ENCODE measurements around the gene NDST1.

Gene NDST1

DNA sequence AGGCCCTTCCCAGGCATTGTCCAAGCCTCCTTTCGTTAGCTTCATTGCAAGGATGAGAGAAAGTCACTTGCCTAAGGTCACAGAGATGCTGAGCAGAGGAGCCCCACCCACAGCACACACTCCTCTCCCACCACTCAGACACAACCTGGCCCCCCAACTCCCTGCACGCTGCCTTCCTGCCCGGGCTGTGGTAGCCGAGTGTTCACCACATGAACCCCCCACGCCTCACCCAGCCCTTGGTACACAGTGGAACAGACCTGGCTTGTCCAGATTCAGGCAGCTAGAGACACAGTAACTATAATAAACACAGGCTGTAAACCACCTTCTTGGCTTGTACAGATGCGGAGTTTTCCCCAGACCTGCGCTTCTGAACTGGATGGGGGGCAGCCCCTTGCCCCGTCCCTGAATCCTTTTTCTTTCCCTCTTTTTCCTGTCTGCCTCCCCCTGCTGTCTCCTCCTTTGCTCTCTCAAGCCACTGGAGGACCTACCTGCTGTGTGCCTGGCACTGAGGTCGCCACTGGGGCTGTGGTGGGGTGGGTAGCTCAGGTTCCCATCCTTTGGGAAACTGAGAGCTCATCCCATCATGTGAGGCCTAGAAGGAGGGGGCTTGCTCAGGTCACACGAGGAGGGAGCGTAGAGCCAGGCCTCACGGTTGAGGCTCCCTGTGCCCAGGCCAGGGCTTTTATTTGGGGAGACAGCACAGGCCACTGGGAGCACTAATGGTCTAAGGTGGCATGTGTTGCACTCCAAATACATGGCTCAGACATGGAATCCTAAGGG is 76.8 kb downstream of the NDST1 start:
- no peak for DNase-seq (ENCODE audit: extremely low spot score)
- ChIA-PET POLR2A (no interaction called here), CTCF (interaction anchor here (0.5 to 0.8 kb wide), 2 partner anchors 71 to 317 kb away, joined by 3 read pairs; no protein-coding TSS in a partner anchor)
- TF ChIP-seq L3MBTL2 (conservative IDR thresholded peaks at IDR 0.05) (no peak), FOXK2 (IDR thresholded peaks at IDR 0.05) (no peak), LEF1 (IDR thresholded peaks at IDR 0.05; ENCODE audit: borderline replicate concordance) (no peak)

DNA sequence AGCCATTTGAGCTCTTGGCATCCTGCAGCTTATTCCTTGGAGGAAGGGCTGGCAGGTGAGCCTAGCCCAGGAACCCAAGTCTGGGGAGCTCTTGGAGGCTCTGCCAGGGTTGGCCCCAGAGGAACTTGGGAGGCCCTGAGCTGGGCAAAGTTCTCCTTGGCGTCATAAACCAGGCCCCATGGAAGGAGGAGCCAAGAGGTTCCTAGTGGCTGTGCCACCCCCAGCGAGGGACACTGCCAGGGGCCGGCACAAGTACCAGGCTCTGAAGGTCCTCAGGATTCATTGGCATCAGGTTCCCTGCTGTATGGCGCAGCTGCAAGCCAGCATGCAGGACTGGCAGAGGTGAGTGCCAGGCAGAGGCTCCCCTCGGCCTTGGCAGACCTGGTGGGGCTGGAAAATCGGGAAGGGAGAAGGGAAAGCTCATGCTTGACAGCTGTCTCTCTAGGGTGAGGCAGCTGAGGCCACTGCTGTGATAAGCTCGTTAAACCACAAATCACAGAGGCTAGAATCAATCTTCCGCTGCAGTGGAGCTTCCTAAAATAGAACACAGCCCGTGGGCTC is 77.9 kb downstream of the NDST1 start:
- ChIA-PET CTCF (interaction anchor here (0.5 to 0.8 kb wide), 2 partner anchors 70 to 318 kb away, joined by 3 read pairs; no protein-coding TSS in a partner anchor), POLR2A (no interaction called here)
- TF ChIP-seq CTBP1 (IDR thresholded peaks at IDR 0.05; ENCODE audit: borderline replicate concordance) (no peak), FOXK2 (IDR thresholded peaks at IDR 0.05) (no peak), SUZ12 (IDR thresholded peaks at IDR 0.05) (no peak), FOXM1 (IDR thresholded peaks at IDR 0.05; ENCODE audit: borderline replicate concordance) (no peak), NFRKB (IDR thresholded peaks at IDR 0.05) (no peak), LEF1 (IDR thresholded peaks at IDR 0.05; ENCODE audit: borderline replicate concordance) (no peak), SP1 (IDR thresholded peaks at IDR 0.05) (no peak), BHLHE40 (IDR thresholded peaks at IDR 0.05; ENCODE audit: borderline replicate concordance) (no peak)
- no peak for DNase-seq (ENCODE audit: extremely low spot score)

DNA sequence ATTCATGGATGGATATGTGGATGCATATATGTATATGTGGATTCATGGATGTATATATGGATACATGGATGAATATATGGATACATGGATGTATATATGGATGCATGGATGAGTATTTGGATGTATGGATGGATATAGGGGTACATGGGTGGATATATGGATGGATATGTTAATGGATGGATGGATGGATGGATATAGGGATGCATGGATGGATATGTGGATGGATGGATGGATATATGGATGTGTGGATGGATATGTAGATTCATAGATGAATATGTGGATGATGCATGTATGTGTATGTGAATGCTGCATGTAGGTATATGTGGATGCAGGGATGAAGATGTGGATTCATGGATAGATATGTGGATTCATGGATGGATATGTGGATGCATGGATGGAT is 79.1 kb downstream of the NDST1 start:
- POLR2A ChIA-PET: no interaction called here
- CTCF ChIA-PET: no interaction called here
- DNase-seq (ENCODE audit: extremely low spot score): no peak
- TF ChIP-seq PKNOX1 (IDR thresholded peaks at IDR 0.05) (no peak), SUZ12 (IDR thresholded peaks at IDR 0.05) (no peak), BHLHE40 (IDR thresholded peaks at IDR 0.05; ENCODE audit: borderline replicate concordance) (no peak), ARNT (IDR thresholded peaks at IDR 0.05) (no peak), FOXM1 (IDR thresholded peaks at IDR 0.05; ENCODE audit: borderline replicate concordance) (no peak), HDGF (IDR thresholded peaks at IDR 0.05; ENCODE audit: borderline replicate concordance) (no peak)

- TF ChIP-seq FOXM1 (IDR thresholded peaks at IDR 0.05; ENCODE audit: borderline replicate concordance) (no peak), PKNOX1 (IDR thresholded peaks at IDR 0.05) (no peak), NFRKB (IDR thresholded peaks at IDR 0.05) (no peak), BHLHE40 (IDR thresholded peaks at IDR 0.05; ENCODE audit: borderline replicate concordance) (no peak), SUZ12 (IDR thresholded peaks at IDR 0.05) (no peak), LEF1 (IDR thresholded peaks at IDR 0.05; ENCODE audit: borderline replicate concordance) (no peak), ELF4 (IDR thresholded peaks at IDR 0.05) (no peak), HDGF (IDR thresholded peaks at IDR 0.05; ENCODE audit: borderline replicate concordance) (no peak), L3MBTL2 (conservative IDR thresholded peaks at IDR 0.05) (no peak), FOXA1 (IDR thresholded peaks at IDR 0.05) (no peak), CTBP1 (IDR thresholded peaks at IDR 0.05; ENCODE audit: borderline replicate concordance) (no peak), SP1 (IDR thresholded peaks at IDR 0.05) (no peak), ZNF384 (IDR thresholded peaks at IDR 0.05) (no peak), ARNT (IDR thresholded peaks at IDR 0.05) (no peak), FOXK2 (IDR thresholded peaks at IDR 0.05) (no peak), TARDBP (IDR thresholded peaks at IDR 0.05) (no peak)
- POLR2A ChIA-PET: no interaction called here
- CTCF ChIA-PET: interaction anchor here (0.6 to 0.8 kb wide), 2 partner anchors 14 to 403 kb away, joined by 3 to 4 read pairs; no protein-coding TSS in a partner anchor
- no peak for DNase-seq (ENCODE audit: extremely low spot score)
Observed at GRCh38 chr5:150587856-150588595, 80.1 kb downstream of the NDST1 start.

DNA sequence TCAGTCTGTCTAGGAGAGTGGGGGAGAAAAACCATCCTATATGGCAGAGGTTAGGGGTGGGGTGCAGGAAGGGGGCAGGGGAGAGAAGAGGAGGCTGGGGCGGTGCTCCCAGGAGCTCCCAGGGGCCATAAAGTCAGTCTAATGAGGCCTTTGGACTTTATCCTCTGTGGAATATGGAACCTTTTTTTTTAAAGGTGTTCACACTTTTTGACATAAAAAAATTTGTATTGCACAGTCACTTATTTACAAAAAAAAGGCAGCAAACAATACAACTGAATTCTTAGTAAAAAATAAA is 80.6 kb downstream of the NDST1 start:
- TF ChIP-seq LEF1 (IDR thresholded peaks at IDR 0.05; ENCODE audit: borderline replicate concordance) (no peak), SP1 (IDR thresholded peaks at IDR 0.05) (no peak), PKNOX1 (IDR thresholded peaks at IDR 0.05) (no peak), NFRKB (IDR thresholded peaks at IDR 0.05) (no peak), ZNF384 (IDR thresholded peaks at IDR 0.05) (no peak), ELF4 (IDR thresholded peaks at IDR 0.05) (no peak), L3MBTL2 (conservative IDR thresholded peaks at IDR 0.05) (no peak), FOXA1 (IDR thresholded peaks at IDR 0.05) (no peak), FOXM1 (IDR thresholded peaks at IDR 0.05; ENCODE audit: borderline replicate concordance) (no peak), TARDBP (IDR thresholded peaks at IDR 0.05) (no peak), HDGF (IDR thresholded peaks at IDR 0.05; ENCODE audit: borderline replicate concordance) (no peak), BHLHE40 (IDR thresholded peaks at IDR 0.05; ENCODE audit: borderline replicate concordance) (no peak), SUZ12 (IDR thresholded peaks at IDR 0.05) (no peak), FOXK2 (IDR thresholded peaks at IDR 0.05) (no peak), CTBP1 (IDR thresholded peaks at IDR 0.05; ENCODE audit: borderline replicate concordance) (no peak), ARNT (IDR thresholded peaks at IDR 0.05) (no peak)
- ChIA-PET CTCF (interaction anchor here (0.6 to 0.8 kb wide), 2 partner anchors 13 to 404 kb away, joined by 3 to 4 read pairs; no protein-coding TSS in a partner anchor), POLR2A (no interaction called here)
- no peak for DNase-seq (ENCODE audit: extremely low spot score)

Data from HEK293T (cell line).